GM21619 (cell line): Measurements from ENCODE around the gene TMEM129.

ENCODE experiments used
- ATAC-seq: cut with Tn5 transposase; IDR thresholded peaks from one replicate; pipeline ENCODE4 v1.9.1; 2021; ENCODE audit not compliant: unreplicated experiment

Gene TMEM129

DNA sequence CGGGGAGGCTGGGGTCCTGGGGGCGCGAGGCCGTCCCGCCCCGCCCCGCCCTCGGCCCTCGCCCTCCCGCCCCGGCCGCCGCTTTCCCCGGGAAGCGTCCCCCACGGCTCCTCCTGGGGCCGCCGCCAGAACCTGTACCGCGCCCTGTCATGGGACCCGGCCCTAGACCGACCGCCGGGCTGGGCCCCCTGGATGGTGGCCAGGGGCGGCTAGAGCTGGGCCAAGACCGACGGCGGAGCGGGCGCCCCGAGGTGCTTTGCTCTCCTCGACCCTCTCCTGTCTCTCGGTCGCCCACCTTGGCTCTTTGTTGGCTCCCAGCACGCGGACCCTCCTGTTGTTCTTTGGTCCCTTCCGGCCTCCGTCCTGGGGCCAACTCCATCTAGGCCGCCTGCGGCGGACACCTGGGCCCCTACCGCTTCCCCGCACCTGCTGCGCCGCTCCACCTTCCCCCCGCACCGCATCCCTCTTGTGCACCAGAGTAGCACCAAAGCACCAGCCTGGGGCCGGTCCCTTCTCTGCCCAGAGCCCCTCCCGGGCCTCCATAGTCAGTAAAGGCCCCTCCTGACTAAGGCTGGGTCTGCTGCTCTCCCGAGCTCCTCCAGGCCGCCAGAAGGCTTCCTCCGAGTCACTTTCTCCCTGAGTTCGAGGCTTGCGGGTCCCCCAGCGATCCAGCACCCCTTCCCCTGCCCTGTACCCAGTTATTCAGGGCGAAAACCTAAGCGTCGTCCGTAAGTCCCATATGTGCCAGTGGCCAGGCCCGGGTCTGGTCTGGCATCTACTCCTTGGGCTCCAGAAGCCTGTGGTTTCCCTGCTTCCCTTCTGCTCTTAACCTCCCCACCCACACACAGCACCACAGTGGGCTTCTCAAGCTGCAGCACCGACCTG lies 785 bp upstream of the TMEM129 start:
- no peak for ATAC-seq

GRCh38 chr4:1720163-1720983 lies 750 bp downstream of the TMEM129 start:
- ATAC-seq, result peak; percentile 12

DNA sequence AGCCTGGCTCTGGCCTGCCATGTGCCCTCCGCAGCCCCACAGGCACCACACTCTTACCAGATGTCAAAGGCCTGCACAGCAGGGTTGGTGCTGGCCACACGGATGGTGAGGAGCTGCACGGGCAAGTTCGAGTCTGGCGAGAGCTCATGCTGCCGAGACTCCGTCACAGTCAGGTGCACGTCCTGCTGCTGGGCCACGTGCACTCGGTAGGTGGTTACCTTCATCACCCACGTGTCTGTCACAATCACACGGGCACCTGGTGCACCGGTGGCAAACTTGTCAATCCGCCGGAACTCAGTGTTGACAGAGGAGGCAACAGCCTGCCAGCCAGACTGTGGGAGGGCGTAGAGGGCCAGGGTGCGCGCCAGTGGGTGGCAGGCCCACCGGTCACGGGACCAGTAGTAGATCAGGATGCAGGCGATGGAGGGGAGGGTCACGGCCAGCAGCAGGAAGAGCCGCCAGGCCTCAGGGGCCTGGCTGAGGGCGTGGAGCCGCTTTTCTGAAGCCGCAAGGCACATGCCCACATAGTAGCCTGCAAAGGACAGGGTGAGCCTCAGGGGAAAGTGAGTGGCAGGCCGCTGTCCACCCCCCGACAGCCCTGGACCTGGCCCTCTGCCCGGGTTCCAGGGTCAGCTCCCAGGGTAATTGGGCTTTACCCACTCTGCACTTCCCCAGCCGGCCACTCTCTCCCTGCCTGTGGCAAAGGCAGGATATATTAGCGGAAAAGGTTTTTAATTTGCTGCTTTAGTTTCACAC lies 2.9 kb downstream of the TMEM129 start:
- ATAC-seq, result no peak

DNA sequence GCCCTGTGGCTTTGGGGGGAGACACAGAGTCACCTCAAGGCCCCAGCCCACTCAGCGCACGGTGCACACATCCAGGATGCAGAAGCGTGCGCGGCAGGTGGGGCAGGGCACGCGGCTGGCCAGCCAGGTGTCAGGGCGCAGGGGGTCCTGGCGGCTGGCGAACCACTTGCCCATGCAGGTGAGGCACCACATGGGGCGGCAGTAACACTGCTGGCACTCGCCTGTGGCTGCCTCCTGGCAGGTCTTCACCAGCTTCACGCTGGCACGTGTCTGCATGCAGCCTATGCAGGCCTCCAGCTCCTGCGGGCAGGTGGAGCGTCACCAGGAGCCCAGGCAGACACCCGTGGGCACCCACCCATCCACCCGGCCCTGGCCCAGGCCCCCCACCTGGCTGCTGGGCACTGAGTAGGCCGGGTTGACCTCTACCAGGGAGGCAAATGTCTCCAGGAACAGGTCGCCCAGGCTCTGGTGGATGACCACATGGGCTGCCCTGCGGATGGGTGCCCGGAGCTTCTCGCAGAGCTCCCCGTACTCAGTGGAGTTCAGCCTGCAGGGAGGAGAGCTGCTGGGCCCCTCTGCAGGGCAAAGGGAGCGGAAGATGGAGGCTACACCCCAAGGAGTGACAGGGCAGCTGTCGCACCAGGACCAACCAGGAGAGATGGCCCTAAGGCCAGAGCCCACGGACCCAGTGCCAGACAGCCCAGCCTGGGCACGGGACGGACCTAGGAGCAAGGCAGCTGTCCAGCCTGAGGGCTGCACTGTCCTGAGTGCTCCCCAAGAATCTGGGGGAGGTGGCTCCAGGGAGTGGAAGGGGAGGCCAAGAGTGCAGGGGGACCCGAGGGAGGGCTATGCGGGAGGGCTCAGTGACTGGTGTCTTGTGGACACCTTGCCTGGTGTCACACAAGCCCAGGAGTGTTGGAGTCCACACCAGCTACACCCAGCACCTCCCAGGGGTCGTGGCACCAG lies 3.7 kb downstream of the TMEM129 start:
- ATAC-seq, result no peak

- no peak for ATAC-seq
Observed at GRCh38 chr4:1716065-1716945, 4.8 kb downstream of the TMEM129 start.

- no peak for ATAC-seq
Observed at GRCh38 chr4:1715002-1715758, 5.9 kb downstream of the TMEM129 start.

DNA sequence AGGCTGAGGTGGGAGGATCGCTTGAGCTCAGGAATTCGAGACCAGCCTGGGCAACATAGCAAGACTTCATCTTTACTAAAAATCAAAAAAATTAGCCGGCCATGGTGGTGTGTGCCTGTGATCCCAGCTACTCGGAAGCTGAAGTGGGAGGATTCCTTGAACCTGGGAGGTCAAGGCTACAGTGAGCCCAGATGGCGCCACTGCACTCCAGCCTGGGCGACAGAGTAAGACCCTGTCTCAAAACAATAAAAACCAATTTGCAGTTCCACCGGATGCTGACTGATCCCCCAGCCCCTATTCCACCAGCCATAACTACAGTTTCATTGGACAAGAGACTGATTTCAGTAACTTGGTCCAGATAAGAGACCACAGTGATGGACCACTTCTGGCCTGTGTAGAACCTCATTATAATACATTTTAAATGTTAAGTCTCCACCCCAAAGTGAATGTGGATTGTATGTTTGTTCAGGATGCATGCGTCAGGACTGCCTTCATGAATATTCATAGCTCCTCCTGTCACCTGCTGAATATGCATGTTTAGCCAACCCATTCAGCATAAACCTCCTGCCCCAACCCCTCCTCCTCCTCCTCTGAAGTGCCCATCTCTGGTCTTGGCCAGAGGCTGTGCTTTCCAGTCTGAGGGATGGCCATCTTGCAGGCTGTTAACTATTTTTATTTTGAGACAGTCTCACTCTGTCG lies 6.7 kb downstream of the TMEM129 start:
- no peak for ATAC-seq

- no peak for ATAC-seq
Observed at GRCh38 chr4:1713003-1713851, 7.9 kb downstream of the TMEM129 start.

GRCh38 chr4:1712216-1713002 lies 8.7 kb downstream of the TMEM129 start, which contains the start of gene SLBP:
SLBP (minus strand) TSS chr4:1712319; CDS start chr4:1712188, 131 bp downstream.
- ATAC-seq, result peak; percentile 67

DNA sequence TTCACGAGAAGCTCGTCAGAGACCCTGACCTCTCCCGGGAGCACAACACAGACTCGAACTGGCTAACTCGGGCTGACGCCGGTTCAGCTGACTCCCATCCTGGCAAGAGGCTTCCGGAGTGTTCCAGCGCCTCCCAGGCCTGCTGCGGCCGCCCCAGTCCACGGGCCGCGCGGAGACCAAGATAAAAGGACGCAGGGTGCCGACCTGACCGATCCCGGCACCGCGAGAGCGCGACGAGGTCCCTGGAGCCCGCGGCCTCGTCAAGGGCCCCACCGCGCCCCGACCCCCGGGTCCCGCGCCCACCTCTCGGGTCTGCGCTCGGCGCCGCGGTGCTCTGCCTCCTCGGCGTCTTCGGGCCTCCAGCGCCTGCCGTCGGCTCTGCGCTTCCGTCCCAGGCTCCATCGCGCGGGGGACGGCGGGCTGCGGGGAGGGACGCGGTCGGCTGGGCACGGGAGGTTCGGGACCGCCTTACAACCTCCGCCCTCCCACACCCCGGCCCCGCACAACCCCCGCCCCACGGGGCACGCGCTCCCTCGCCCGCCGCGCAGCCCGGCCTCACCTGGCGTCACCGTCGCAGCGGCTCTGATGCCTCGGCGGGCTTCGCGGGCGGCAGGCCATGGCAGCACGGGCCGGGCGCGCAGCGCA lies 9.4 kb downstream of the TMEM129 start:
- ATAC-seq, result peak; percentile 7

- no peak for ATAC-seq
Observed at GRCh38 chr4:1711055-1711570, 10.0 kb downstream of the TMEM129 start.

DNA sequence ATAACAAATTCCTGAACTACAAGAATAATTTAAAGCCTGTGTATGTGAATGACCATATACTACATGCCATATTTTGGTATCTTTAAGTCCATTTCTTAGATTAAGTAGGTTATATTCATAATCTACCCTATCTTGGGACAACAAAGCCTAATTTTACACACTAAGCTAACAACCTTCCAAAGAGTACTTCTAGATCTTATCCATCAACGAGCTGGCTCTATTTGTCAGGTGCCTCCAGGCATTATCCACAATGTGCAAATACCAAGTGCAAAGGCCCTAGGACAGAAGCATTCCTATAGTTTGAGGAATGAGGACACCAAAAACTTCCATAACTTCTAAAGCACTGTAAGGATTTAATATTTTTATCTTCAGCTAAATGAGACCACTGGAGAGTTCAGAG lies 12.5 kb downstream of the TMEM129 start:
- ATAC-seq, result no peak

GRCh38 chr4:1706358-1706757 lies 14.8 kb downstream of the TMEM129 start:
- no peak for ATAC-seq

DNA sequence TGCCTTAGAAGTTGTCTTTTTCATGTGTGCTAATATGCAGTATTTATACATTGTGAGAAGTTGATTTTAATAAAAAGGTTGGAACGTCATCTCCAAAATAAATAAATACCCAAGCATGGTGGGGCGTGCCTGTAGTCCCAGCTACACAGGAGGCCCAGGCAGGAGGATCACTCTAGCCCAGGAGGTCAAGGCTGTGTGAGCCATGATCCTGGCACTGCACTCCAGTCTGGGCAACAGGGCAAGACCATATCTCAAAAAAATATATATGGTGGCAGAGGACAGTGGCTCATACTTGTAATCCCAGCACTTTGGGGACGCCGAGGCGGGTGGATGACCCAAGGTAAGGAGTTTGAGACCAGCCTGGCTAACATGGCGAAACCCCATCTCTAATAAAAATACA lies 15.4 kb downstream of the TMEM129 start:
- ATAC-seq, result no peak

- no peak for ATAC-seq
Observed at GRCh38 chr4:1703867-1704266, 17.3 kb downstream of the TMEM129 start.
